HCT116 (cell line): ENCODE data around the gene CHCHD3.

Experiments used
- CEBPB ChIP-seq: IDR thresholded peaks from 2 replicates; pipeline ENCODE4 v1.6.1; 2012; ENCODE audit warnings: low read depth
- EGR1 ChIP-seq: IDR thresholded peaks from 2 replicates; pipeline ENCODE4 v1.6.1; 2012; ENCODE audit warnings: low read depth
- EZH2 ChIP-seq: fragments of 200-600 bp; sonication (generic); IDR thresholded peaks from 2 replicates; pipeline ENCODE4 v1.6.1; 2017; ENCODE audit warnings: antibody characterized with exemption, mixed run types
- POLR2A ChIP-seq: IDR thresholded peaks from 2 replicates; pipeline ENCODE4 v1.7.0; 2011; ENCODE audit warnings: borderline replicate concordance; ENCODE audit not compliant: insufficient read depth, insufficient read length; ENCODE audit errors: extremely low read depth
- SP1 ChIP-seq: IDR thresholded peaks from 2 replicates; pipeline ENCODE4 v1.6.1; 2012; ENCODE audit warnings: low read depth
- TF ChIP-seq, protein P1 (sequence below), 3 experiments: fragments of 200-600 bp in 1 of 3; sonication (generic) in 1 of 3; IDR thresholded peaks in 2 of 3; conservative IDR thresholded peaks in 1 of 3; 2 replicates each; pipeline ENCODE4 v1.5.1; 2012 to 2017; ENCODE audit warnings: low read depth in 2 of 3, low read length in 2 of 3, antibody characterized with exemption in 1 of 3, borderline replicate concordance in 1 of 3, control low read depth in 1 of 3, mild to moderate bottlenecking in 1 of 3, mixed read lengths in 1 of 3, mixed run types in 1 of 3, moderate library complexity in 1 of 3; ENCODE audit not compliant: insufficient read depth in 1 of 3
- TF ChIP-seq, protein P2 (sequence below): IDR thresholded peaks from 2 replicates; pipeline ENCODE4 v1.6.1; 2012

DNA sequence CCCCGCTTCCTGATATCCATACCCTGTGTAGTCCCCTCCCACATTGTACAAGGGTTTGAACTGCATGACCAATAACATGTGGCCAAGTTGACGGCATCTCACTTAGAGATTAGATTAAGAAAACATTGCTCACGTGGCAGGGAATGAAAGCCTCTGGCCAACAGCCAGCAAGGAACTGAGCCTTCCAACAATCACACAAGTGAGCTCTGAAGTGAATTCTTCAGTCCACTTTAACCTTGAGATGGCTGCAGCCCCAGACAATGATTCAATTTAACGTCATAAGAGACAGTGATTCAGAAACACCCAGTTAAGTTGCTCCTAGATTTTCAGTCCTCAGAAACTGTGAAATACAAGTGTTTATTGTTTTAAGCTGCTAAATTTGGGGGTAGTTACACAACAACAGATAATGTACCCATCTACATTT, 339.7 kb downstream of the CHCHD3 start:
- TF ChIP-seq EGR1 (no peak), CEBPB (no peak), POLR2A (no peak), SP1 (no peak), EZH2 (no peak)
- TF ChIP-seq, protein P1, sequence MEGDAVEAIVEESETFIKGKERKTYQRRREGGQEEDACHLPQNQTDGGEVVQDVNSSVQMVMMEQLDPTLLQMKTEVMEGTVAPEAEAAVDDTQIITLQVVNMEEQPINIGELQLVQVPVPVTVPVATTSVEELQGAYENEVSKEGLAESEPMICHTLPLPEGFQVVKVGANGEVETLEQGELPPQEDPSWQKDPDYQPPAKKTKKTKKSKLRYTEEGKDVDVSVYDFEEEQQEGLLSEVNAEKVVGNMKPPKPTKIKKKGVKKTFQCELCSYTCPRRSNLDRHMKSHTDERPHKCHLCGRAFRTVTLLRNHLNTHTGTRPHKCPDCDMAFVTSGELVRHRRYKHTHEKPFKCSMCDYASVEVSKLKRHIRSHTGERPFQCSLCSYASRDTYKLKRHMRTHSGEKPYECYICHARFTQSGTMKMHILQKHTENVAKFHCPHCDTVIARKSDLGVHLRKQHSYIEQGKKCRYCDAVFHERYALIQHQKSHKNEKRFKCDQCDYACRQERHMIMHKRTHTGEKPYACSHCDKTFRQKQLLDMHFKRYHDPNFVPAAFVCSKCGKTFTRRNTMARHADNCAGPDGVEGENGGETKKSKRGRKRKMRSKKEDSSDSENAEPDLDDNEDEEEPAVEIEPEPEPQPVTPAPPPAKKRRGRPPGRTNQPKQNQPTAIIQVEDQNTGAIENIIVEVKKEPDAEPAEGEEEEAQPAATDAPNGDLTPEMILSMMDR (IDR thresholded peaks at IDR 0.05 in 2 of 3, conservative IDR thresholded peaks at IDR 0.05 in 1 of 3; ENCODE audit: borderline replicate concordance in 1 of 3, insufficient read depth in 1 of 3, low read depth in 2 of 3, low read length in 2 of 3) = no peak
- TF ChIP-seq, protein P2, sequence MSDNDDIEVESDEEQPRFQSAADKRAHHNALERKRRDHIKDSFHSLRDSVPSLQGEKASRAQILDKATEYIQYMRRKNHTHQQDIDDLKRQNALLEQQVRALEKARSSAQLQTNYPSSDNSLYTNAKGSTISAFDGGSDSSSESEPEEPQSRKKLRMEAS = no peak
